ENCODE data around the gene GGA1. TPM values are rescaled to one million over a fixed set of nuclear protein-coding genes. Genes with fewer than 3 reads are reported as not detected.

GGA1 gene
- total RNA-seq, 1 donor from 2014 or later: 88.6 TPM

DNA sequence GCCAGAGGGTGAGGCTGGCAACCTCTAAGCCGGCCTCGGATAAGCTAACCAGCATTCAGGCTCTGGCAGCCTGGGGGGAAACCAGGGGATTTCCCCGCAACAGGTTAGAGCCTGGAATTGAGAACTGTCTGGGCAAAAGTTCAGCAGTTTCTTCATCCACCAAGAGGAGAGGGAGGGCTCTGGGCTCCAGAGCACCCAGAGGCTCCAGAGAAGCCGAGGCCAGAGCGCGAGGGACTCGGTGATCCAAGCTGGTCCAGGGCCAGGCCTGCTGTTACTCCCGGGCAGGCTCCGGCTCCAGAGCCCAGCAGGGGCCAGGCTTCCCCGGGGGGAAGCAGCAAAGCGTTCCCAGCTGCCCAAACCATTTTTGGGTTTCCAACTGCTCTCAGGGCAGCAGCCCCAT is 17.5 kb downstream of the GGA1 start:
- H3K27me3 Mint-ChIP-seq (ENCODE audit: low read depth): no peaks in the 10 kb centered on the region
- H3K27ac Mint-ChIP-seq (ENCODE audit: unreplicated experiment): no peak overlapping the region
- H3K4me1 Mint-ChIP-seq: peaks cover 10% of the 10 kb centered on the region
- H3K36me3 Mint-ChIP-seq (ENCODE audit: low read depth): peaks cover 2% of the 10 kb centered on the region
- no peaks in the 10 kb centered on the region for H3K9me3 Mint-ChIP-seq
- DNase-seq (ENCODE audit: low read depth, low spot score): no peak
- no peak overlapping the region for H3K4me3 Mint-ChIP-seq
- TF ChIP-seq, protein P1, sequence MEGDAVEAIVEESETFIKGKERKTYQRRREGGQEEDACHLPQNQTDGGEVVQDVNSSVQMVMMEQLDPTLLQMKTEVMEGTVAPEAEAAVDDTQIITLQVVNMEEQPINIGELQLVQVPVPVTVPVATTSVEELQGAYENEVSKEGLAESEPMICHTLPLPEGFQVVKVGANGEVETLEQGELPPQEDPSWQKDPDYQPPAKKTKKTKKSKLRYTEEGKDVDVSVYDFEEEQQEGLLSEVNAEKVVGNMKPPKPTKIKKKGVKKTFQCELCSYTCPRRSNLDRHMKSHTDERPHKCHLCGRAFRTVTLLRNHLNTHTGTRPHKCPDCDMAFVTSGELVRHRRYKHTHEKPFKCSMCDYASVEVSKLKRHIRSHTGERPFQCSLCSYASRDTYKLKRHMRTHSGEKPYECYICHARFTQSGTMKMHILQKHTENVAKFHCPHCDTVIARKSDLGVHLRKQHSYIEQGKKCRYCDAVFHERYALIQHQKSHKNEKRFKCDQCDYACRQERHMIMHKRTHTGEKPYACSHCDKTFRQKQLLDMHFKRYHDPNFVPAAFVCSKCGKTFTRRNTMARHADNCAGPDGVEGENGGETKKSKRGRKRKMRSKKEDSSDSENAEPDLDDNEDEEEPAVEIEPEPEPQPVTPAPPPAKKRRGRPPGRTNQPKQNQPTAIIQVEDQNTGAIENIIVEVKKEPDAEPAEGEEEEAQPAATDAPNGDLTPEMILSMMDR (conservative IDR thresholded peaks at IDR 0.05): no peak

DNA sequence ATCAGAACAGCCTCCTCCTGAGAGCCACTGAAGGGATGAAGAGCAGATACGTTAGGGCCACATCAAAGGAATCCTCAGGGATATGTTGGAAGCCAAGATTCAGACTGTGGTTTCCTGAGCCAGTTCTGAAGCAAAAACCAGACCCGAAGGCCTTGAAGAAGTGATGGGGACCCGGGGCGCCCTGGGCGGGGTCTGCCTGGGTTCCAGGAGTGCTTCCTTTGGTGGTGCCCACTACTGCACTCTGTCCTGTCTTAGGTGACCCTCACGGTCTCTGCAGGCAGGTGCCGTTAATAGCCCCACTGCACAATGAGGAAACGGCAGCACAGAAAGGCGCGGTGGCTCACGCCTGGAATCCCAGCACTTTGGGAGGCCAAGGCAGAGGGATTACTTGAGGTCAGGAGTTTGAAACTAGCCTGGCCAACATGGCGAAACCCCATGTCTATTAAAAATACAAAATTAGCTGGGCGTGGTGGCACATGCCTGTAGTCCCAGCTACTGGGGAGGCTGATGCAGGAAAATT is 18.0 kb downstream of the GGA1 start:
- Mint-ChIP-seq H3K27ac (ENCODE audit: unreplicated experiment) (peak overlapping the region; percentile 78), H3K27me3 (ENCODE audit: low read depth) (no peaks in the 10 kb centered on the region), H3K4me3 (peak overlapping the region; percentile 67), H3K9me3 (no peaks in the 10 kb centered on the region), H3K4me1 (peaks cover 10% of the 10 kb centered on the region), H3K36me3 (ENCODE audit: low read depth) (peaks cover 2% of the 10 kb centered on the region)
- no peak for DNase-seq (ENCODE audit: low read depth, low spot score)
- TF ChIP-seq, protein P1 (conservative IDR thresholded peaks at IDR 0.05): no peak

DNA sequence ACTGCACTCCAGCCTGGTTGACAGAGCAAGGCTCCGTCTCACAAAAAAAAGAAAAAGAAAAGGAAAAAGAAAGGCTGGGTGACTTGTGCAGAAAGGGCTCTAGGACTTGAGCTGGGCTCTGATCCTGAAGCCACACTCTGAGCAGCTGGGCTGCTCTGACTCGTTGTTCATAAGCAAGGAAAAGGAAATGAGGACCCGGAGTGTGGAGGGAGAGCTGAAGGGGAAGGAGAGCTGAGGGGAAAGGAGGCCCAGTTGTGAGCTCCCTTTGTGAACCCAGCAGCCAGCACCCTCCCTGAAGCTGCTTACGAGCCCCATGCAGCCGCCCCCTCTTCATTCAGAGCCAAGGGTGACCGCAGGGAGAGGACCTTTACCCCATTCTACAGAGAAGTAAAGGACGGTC is 18.5 kb downstream of the GGA1 start:
- Mint-ChIP-seq H3K27me3 (ENCODE audit: low read depth) (no peaks in the 10 kb centered on the region), H3K36me3 (ENCODE audit: low read depth) (peaks cover 2% of the 10 kb centered on the region), H3K4me3 (peak overlapping the region; percentile 67), H3K27ac (ENCODE audit: unreplicated experiment) (peak overlapping the region; percentile 78), H3K9me3 (no peaks in the 10 kb centered on the region), H3K4me1 (peaks cover 10% of the 10 kb centered on the region)
- TF ChIP-seq, protein P1 (conservative IDR thresholded peaks at IDR 0.05): no peak
- no peak for DNase-seq (ENCODE audit: low read depth, low spot score)

GRCh38 chr22:37627545-37627944 is 18.9 kb downstream of the GGA1 start:
- H3K36me3 Mint-ChIP-seq (ENCODE audit: low read depth): peaks cover 2% of the 10 kb centered on the region
- TF ChIP-seq, protein P1 (conservative IDR thresholded peaks at IDR 0.05): no peak
- no peaks in the 10 kb centered on the region for H3K9me3 Mint-ChIP-seq
- H3K4me3 Mint-ChIP-seq: no peak overlapping the region
- no peak overlapping the region for H3K27ac Mint-ChIP-seq (ENCODE audit: unreplicated experiment)
- no peak for DNase-seq (ENCODE audit: low read depth, low spot score)
- H3K4me1 Mint-ChIP-seq: peaks cover 10% of the 10 kb centered on the region
- H3K27me3 Mint-ChIP-seq (ENCODE audit: low read depth): no peaks in the 10 kb centered on the region

DNA sequence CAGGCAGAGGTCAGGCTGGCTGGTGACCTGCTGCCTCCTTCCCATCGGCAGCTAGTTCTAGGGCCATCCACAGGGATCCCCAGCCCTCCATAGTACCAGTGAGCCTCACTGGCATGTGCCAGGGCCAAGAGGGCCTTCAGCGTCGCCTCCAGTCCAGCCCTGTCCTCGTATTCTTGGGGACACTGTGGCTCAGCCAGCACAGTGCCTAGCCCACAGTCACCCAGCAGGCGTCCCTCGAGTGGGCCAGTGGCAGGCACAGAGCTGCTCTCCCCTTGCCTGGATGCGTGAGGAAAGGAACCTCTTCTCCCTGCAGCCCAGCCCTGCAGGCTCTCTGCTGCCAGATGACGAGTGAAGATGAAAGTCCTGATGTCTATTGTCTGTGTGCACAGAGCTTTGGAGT is 20.2 kb downstream of the GGA1 start:
- peaks cover 15% of the 10 kb centered on the region for H3K4me1 Mint-ChIP-seq
- H3K27me3 Mint-ChIP-seq (ENCODE audit: low read depth): peaks cover 1% of the 10 kb centered on the region
- H3K9me3 Mint-ChIP-seq: no peaks in the 10 kb centered on the region
- TF ChIP-seq, protein P1 (conservative IDR thresholded peaks at IDR 0.05): no peak
- no peaks in the 10 kb centered on the region for H3K36me3 Mint-ChIP-seq (ENCODE audit: low read depth)
- H3K27ac Mint-ChIP-seq (ENCODE audit: unreplicated experiment): no peak overlapping the region
- H3K4me3 Mint-ChIP-seq: peak overlapping the region; percentile 12
- DNase-seq (ENCODE audit: low read depth, low spot score): no peak

Measured in neural crest cell (in vitro differentiated cells).